ENCODE data around the gene DARS2.
"Not testable (repeated sequence)": the region's sequence is repeated elsewhere in the genome, so short reads cannot be mapped to it uniquely, and the experiment has no call there.

The DARS2 gene

GRCh38 chr1:173871500-173871899 is 47.0 kb downstream of the DARS2 start:
- no peak for DNase-seq
- H3K27me3 ChIP-seq (replicated peaks) = no peaks in the 10 kb centered on the region
- peaks cover 18% of the 10 kb centered on the region for H3K36me3 ChIP-seq (replicated peaks)
- H3K27ac ChIP-seq = no peak overlapping the region
- H3K4me3 ChIP-seq (ENCODE audit: low read depth, low read length) = no peak overlapping the region
- in situ Hi-C loops (cut with HindIII; ENCODE audit: low pct_ligation_motif_present, low sequenced_read_pairs) = no loop called here
- no peak for TF ChIP-seq CTCF (IDR thresholded peaks at IDR 0.05; ENCODE audit: low read depth, low read length, missing control alignments)

- no peak for TF ChIP-seq CTCF (IDR thresholded peaks at IDR 0.05; ENCODE audit: low read depth, low read length, missing control alignments)
- no peak for DNase-seq
- in situ Hi-C loops (cut with HindIII; ENCODE audit: low pct_ligation_motif_present, low sequenced_read_pairs) = no loop called here
These were observed 52.3 kb downstream of the DARS2 start for GRCh38 chr1:173876732-173877131.

GRCh38 chr1:173878251-173878650 is 53.8 kb downstream of the DARS2 start:
- Histone ChIP-seq H3K27ac (no peak overlapping the region), H3K4me3 (ENCODE audit: low read depth, low read length) (no peak overlapping the region), H3K27me3 (replicated peaks) (no peaks in the 10 kb centered on the region), H3K36me3 (replicated peaks) (peaks cover 13% of the 10 kb centered on the region)
- no peak for TF ChIP-seq CTCF (IDR thresholded peaks at IDR 0.05; ENCODE audit: low read depth, low read length, missing control alignments)
- DNase-seq = no peak
- in situ Hi-C loops (cut with HindIII; ENCODE audit: low pct_ligation_motif_present, low sequenced_read_pairs) = no loop called here

More at GRCh38 chr1:173876732-173877131, 52.3 kb downstream of the DARS2 start:
- peaks cover 13% of the 10 kb centered on the region for H3K36me3 ChIP-seq (replicated peaks)
- no peak overlapping the region for H3K4me3 ChIP-seq (ENCODE audit: low read depth, low read length)
- no peaks in the 10 kb centered on the region for H3K27me3 ChIP-seq (replicated peaks)
- H3K27ac ChIP-seq = no peak overlapping the region

GRCh38 chr1:173881117-173881516 is 56.6 kb downstream of the DARS2 start:
- DNase-seq; H3K27ac ChIP-seq; H3K27me3 ChIP-seq (replicated peaks); H3K4me3 ChIP-seq (ENCODE audit: low read depth, low read length); in situ Hi-C loops (cut with HindIII; ENCODE audit: low pct_ligation_motif_present, low sequenced_read_pairs): not testable (repeated sequence)
- peaks cover 17% of the 10 kb centered on the region for H3K36me3 ChIP-seq (replicated peaks)

GRCh38 chr1:173884701-173885100 is 60.2 kb downstream of the DARS2 start:
- no peak for TF ChIP-seq CTCF (IDR thresholded peaks at IDR 0.05; ENCODE audit: low read depth, low read length, missing control alignments)
- in situ Hi-C loops (cut with HindIII; ENCODE audit: low pct_ligation_motif_present, low sequenced_read_pairs) = no loop called here
- no peak overlapping the region for H3K27ac ChIP-seq

GRCh38 chr1:173886746-173887611 is 62.5 kb downstream of the DARS2 start:
- peaks cover 13% of the 10 kb centered on the region for H3K36me3 ChIP-seq (replicated peaks)
- DNase-seq = no peak
- in situ Hi-C loops (cut with HindIII; ENCODE audit: low pct_ligation_motif_present, low sequenced_read_pairs) = no loop called here
- no peak overlapping the region for H3K4me3 ChIP-seq (ENCODE audit: low read depth, low read length)
- H3K27ac ChIP-seq = no peak overlapping the region
- TF ChIP-seq CTCF (IDR thresholded peaks at IDR 0.05; ENCODE audit: low read depth, low read length, missing control alignments) = no peak
- H3K27me3 ChIP-seq (replicated peaks) = no peaks in the 10 kb centered on the region

More at GRCh38 chr1:173884701-173885100, 60.2 kb downstream of the DARS2 start:
- no peak for DNase-seq
- H3K4me3 ChIP-seq (ENCODE audit: low read depth, low read length) = no peak overlapping the region
- peaks cover 13% of the 10 kb centered on the region for H3K36me3 ChIP-seq (replicated peaks)
- no peaks in the 10 kb centered on the region for H3K27me3 ChIP-seq (replicated peaks)
